Upper lobe of left lung (tissue), 6 donors: ENCODE results near the gene CCDC177. TPM values are rescaled to one million over a fixed set of nuclear protein-coding genes. Genes with fewer than 3 reads are reported as not detected.

Experiments used
- ATAC-seq, 2 donors: fragments of 200-7000 bp; cut with Tn5 transposase; one replicate each; pipeline ENCODE4 v1.9.1; 2022; ENCODE audit warnings: mild to moderate bottlenecking in 2 of 2, moderate library complexity in 2 of 2; ENCODE audit not compliant: low FRiP score in 2 of 2
- DNase-seq, 2 donors: peaks; one replicate each; pipeline ENCODE4 v3.0.0-alpha.2; 2019 to 2020
- H3K27ac ChIP-seq, 4 donors: fragments of 200-600 bp; sonication (generic); one replicate each; pipeline ENCODE4 v1.5.1; 2016 to 2019
- H3K27me3 ChIP-seq, 4 donors: fragments of 200-600 bp; sonication (generic); one replicate each; pipeline ENCODE4 v1.5.1; 2017 to 2019
- H3K36me3 ChIP-seq, 4 donors: fragments of 200-600 bp; sonication (generic); one replicate each; pipeline ENCODE4 v1.5.1; 2016 to 2019
- H3K4me1 ChIP-seq, 4 donors: fragments of 200-600 bp; sonication (generic); one replicate each; pipeline ENCODE4 v1.5.1; 2018 to 2019
- H3K4me3 ChIP-seq, 4 donors: fragments of 200-600 bp; sonication (generic); one replicate each; pipeline ENCODE4 v1.5.1; 2017 to 2019; ENCODE audit warnings: mild to moderate bottlenecking in 2 of 4, moderate library complexity in 1 of 4
- H3K9me3 ChIP-seq, 4 donors: fragments of 200-600 bp; sonication (generic); one replicate each; pipeline ENCODE4 v1.5.1; 2018 to 2019
- CTCF ChIP-seq, 6 experiments: fragments of 450-650 bp in 4 of 6; fragments of 200-600 bp in 2 of 6; sonication (generic) in 2 of 6; IDR thresholded peaks; one replicate each; pipeline ENCODE4 v1.5.1; 2016 to 2019; ENCODE audit warnings: antibody characterized with exemption in 6 of 6
- EP300 ChIP-seq, 4 donors: sonication (generic); formaldehyde crosslinking; IDR thresholded peaks; one replicate each; pipeline ENCODE4 v1.5.1; 2017; ENCODE audit warnings: antibody characterized with exemption in 4 of 4, control low read depth in 2 of 4
- POLR2A ChIP-seq, 4 donors: fragments of 450-650 bp; IDR thresholded peaks; one replicate each; pipeline ENCODE4 v1.5.1; 2016 to 2017; ENCODE audit warnings: antibody characterized with exemption in 4 of 4, mild to moderate bottlenecking in 2 of 4
- POLR2AphosphoS5 ChIP-seq, 2 donors: sonication (generic); formaldehyde crosslinking; IDR thresholded peaks; one replicate each; pipeline ENCODE4 v1.5.1; 2017; ENCODE audit warnings: antibody characterized with exemption in 2 of 2
- WGBS, 2 donors: methylation state at CpG; one replicate each; pipeline ENCODE4 v1.1.5; 2017 to 2018; 5-methylcytosine and 5-hydroxymethylcytosine counted together
- total RNA-seq, 6 donors: library from RNA; depleted of rRNA in 4 of 6; stranded (reverse); fragments of >200 nt in 4 of 6; gene quantifications; one replicate each; pipeline versions ENCODE4 v1.1.0 to v1.2.1, GENCODE V29; 2016 to 2021
- donor health status: DM: no; HTN: no; CAD: no; lungs with moderate emphysema.
- donor health status: DM: no; HTN: yes; CAD: no; lungs with severe emphysema.

Gene CCDC177
- total RNA-seq, 6 donors from 2014 or later: not detected

GRCh38 chr14:69560826-69561225 lies 13.8 kb downstream of the CCDC177 start:
- no peaks in the 10 kb centered on the region for H3K27me3 ChIP-seq
- WGBS, 2 donors: 85 to 88% methylated on average over 7 of the region's 7 CpGs
- no peak overlapping the region for H3K4me3 ChIP-seq
- TF ChIP-seq POLR2A (IDR thresholded peaks at IDR 0.05): no peak
- TF ChIP-seq EP300 (IDR thresholded peaks at IDR 0.05): no peak
- TF ChIP-seq CTCF (IDR thresholded peaks at IDR 0.05): no peak
- no peak for TF ChIP-seq POLR2AphosphoS5 (IDR thresholded peaks at IDR 0.05)
- H3K9me3 ChIP-seq: no peaks in the 10 kb centered on the region
- no peak overlapping the region for H3K27ac ChIP-seq
- no peaks in the 10 kb centered on the region for H3K36me3 ChIP-seq
- no peaks in the 10 kb centered on the region for H3K4me1 ChIP-seq
- no peak for DNase-seq
- no peak for ATAC-seq

GRCh38 chr14:69559581-69560011 lies 15.1 kb downstream of the CCDC177 start:
- Histone ChIP-seq H3K27ac (no peak overlapping the region), H3K4me3 (no peak overlapping the region), H3K36me3 (no peaks in the 10 kb centered on the region), H3K9me3 (no peaks in the 10 kb centered on the region), H3K27me3 (no peaks in the 10 kb centered on the region), H3K4me1 (no peaks in the 10 kb centered on the region)
- DNase-seq (no peak), ATAC-seq (no peak)
- no peak for TF ChIP-seq CTCF (IDR thresholded peaks at IDR 0.05)
- WGBS, 2 donors: 32 to 48% methylated on average over 6 of the region's 6 CpGs

GRCh38 chr14:69558774-69559173 lies 15.9 kb downstream of the CCDC177 start:
- H3K4me1 ChIP-seq: no peaks in the 10 kb centered on the region
- ATAC-seq (no peak), DNase-seq (no peak)
- no peaks in the 10 kb centered on the region for H3K27me3 ChIP-seq
- 89 to 92% methylated on average over 4 of the region's 4 CpGs for WGBS, 2 donors
- TF ChIP-seq EP300 (IDR thresholded peaks at IDR 0.05): no peak
- H3K27ac ChIP-seq: no peak overlapping the region
- no peaks in the 10 kb centered on the region for H3K9me3 ChIP-seq
- no peaks in the 10 kb centered on the region for H3K36me3 ChIP-seq
- H3K4me3 ChIP-seq: no peak overlapping the region

GRCh38 chr14:69554500-69554899 lies 20.2 kb downstream of the CCDC177 start:
- no peaks in the 10 kb centered on the region for H3K36me3 ChIP-seq
- DNase-seq (no peak), ATAC-seq (no peak)
- H3K4me3 ChIP-seq: no peak overlapping the region
- no peaks in the 10 kb centered on the region for H3K27me3 ChIP-seq
- 36 to 48% methylated on average over 4 of the region's 4 CpGs for WGBS, 2 donors
- no peaks in the 10 kb centered on the region for H3K9me3 ChIP-seq
- H3K4me1 ChIP-seq: no peaks in the 10 kb centered on the region
- TF ChIP-seq POLR2AphosphoS5 (IDR thresholded peaks at IDR 0.05): no peak
- TF ChIP-seq POLR2A (IDR thresholded peaks at IDR 0.05): no peak
- no peak for TF ChIP-seq CTCF (IDR thresholded peaks at IDR 0.05)
- no peak for TF ChIP-seq EP300 (IDR thresholded peaks at IDR 0.05)
- no peak overlapping the region for H3K27ac ChIP-seq

- H3K36me3 ChIP-seq: no peaks in the 10 kb centered on the region
- no peaks in the 10 kb centered on the region for H3K4me1 ChIP-seq
- TF ChIP-seq CTCF (IDR thresholded peaks at IDR 0.05) (no peak), EP300 (IDR thresholded peaks at IDR 0.05) (no peak), POLR2A (IDR thresholded peaks at IDR 0.05) (no peak), POLR2AphosphoS5 (IDR thresholded peaks at IDR 0.05) (no peak)
- peaks cover 0 to under 1% (median 0%) of the 10 kb centered on the region in 4 donors for H3K27me3 ChIP-seq
- H3K9me3 ChIP-seq: no peaks in the 10 kb centered on the region
- H3K4me3 ChIP-seq: no peak overlapping the region
- H3K27ac ChIP-seq: no peak overlapping the region
- DNase-seq (peak in 1 of 2 donors; percentile 66), ATAC-seq (no peak)
- WGBS, 2 donors: 23 to 31% methylated on average over 1 of the region's 1 CpG
Measured at GRCh38 chr14:69553252-69553651, 21.4 kb downstream of the CCDC177 start.
